CD4-positive, alpha-beta T cell treated with Interleukin-1 beta for 1 hour (primary cell): Measurements from ENCODE around the gene PDE4B.

Experiments used
- DNase-seq, 2 donors: peaks; one replicate each; pipeline ENCODE4 v3.0.0-alpha.2; 2020 to 2022

Gene PDE4B

GRCh38 chr1:66348776-66349175, 556.1 kb downstream of the PDE4B start:
- no peak for DNase-seq

GRCh38 chr1:66349242-66349641, 556.5 kb downstream of the PDE4B start:
- no peak for DNase-seq

- DNase-seq, result peak; percentile 71 to 77
Observed at GRCh38 chr1:66350001-66350547, 557.4 kb downstream of the PDE4B start.

- peak in 1 of 2 donors; percentile 44 for DNase-seq
Observed at GRCh38 chr1:66351478-66351877, 558.8 kb downstream of the PDE4B start.

- DNase-seq, result peak; percentile 64 to 82
Observed at GRCh38 chr1:66351913-66352312, 559.2 kb downstream of the PDE4B start.

- no peak for DNase-seq
Observed at GRCh38 chr1:66352792-66353191, 560.1 kb downstream of the PDE4B start.

- DNase-seq, result no peak
Observed at GRCh38 chr1:66353257-66353656, 560.6 kb downstream of the PDE4B start.

GRCh38 chr1:66354311-66355201, 561.9 kb downstream of the PDE4B start:
- DNase-seq, result no peak

GRCh38 chr1:66355756-66356155, 563.1 kb downstream of the PDE4B start:
- no peak for DNase-seq

- no peak for DNase-seq
Observed at GRCh38 chr1:66356605-66357004, 563.9 kb downstream of the PDE4B start.

- no peak for DNase-seq
Observed at GRCh38 chr1:66357021-66357420, 564.3 kb downstream of the PDE4B start.

- peak in 1 of 2 donors; percentile 48 for DNase-seq
Observed at GRCh38 chr1:66357478-66358197, 564.9 kb downstream of the PDE4B start.

- no peak for DNase-seq
Observed at GRCh38 chr1:66359269-66359668, 566.6 kb downstream of the PDE4B start.

GRCh38 chr1:66359815-66360214, 567.1 kb downstream of the PDE4B start:
- DNase-seq, result no peak

- DNase-seq, result no peak
Observed at GRCh38 chr1:66360285-66360724, 567.6 kb downstream of the PDE4B start.

GRCh38 chr1:66364578-66365391, 572.1 kb downstream of the PDE4B start:
- no peak for DNase-seq

GRCh38 chr1:66365635-66366034, 572.9 kb downstream of the PDE4B start:
- DNase-seq, result no peak

- DNase-seq, result no peak
Observed at GRCh38 chr1:66366634-66367033, 573.9 kb downstream of the PDE4B start.

GRCh38 chr1:66367369-66367768, 574.7 kb downstream of the PDE4B start:
- no peak for DNase-seq

- no peak for DNase-seq
Observed at GRCh38 chr1:66368261-66368660, 575.6 kb downstream of the PDE4B start.

- no peak for DNase-seq
Observed at GRCh38 chr1:66370462-66370971, 577.8 kb downstream of the PDE4B start.

GRCh38 chr1:66371233-66372005, 578.7 kb downstream of the PDE4B start:
- peak in 1 of 2 donors; percentile 35 for DNase-seq
